ENCODE data around the gene MRPL3. TPM values are rescaled to one million over a fixed set of nuclear protein-coding genes. Genes with fewer than 3 reads are reported as not detected.

Gene MRPL3
- total and polyA plus RNA-seq, 2 experiments from 2014 or later = 159 to 185 TPM

DNA sequence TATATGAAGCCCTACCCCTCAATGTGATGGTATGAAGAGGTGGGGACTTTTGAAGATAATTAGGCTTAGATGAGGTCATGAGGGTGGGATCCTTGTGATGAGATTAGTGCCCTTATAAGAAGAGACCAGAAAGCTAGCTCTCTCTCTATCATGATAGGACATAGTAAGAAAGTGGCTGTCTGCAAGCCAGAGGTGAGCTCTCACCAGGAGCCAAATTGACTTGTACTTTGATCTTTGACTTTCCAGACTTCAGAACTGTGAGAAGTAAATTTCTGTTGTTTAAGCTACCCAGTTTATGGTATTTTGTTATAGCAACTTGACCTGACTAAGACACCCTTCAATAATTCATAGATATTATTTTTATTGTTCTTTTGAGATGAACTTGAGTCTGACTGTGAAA lies 29.9 kb upstream of the MRPL3 start (continued):
- TF ChIP-seq, protein P1, sequence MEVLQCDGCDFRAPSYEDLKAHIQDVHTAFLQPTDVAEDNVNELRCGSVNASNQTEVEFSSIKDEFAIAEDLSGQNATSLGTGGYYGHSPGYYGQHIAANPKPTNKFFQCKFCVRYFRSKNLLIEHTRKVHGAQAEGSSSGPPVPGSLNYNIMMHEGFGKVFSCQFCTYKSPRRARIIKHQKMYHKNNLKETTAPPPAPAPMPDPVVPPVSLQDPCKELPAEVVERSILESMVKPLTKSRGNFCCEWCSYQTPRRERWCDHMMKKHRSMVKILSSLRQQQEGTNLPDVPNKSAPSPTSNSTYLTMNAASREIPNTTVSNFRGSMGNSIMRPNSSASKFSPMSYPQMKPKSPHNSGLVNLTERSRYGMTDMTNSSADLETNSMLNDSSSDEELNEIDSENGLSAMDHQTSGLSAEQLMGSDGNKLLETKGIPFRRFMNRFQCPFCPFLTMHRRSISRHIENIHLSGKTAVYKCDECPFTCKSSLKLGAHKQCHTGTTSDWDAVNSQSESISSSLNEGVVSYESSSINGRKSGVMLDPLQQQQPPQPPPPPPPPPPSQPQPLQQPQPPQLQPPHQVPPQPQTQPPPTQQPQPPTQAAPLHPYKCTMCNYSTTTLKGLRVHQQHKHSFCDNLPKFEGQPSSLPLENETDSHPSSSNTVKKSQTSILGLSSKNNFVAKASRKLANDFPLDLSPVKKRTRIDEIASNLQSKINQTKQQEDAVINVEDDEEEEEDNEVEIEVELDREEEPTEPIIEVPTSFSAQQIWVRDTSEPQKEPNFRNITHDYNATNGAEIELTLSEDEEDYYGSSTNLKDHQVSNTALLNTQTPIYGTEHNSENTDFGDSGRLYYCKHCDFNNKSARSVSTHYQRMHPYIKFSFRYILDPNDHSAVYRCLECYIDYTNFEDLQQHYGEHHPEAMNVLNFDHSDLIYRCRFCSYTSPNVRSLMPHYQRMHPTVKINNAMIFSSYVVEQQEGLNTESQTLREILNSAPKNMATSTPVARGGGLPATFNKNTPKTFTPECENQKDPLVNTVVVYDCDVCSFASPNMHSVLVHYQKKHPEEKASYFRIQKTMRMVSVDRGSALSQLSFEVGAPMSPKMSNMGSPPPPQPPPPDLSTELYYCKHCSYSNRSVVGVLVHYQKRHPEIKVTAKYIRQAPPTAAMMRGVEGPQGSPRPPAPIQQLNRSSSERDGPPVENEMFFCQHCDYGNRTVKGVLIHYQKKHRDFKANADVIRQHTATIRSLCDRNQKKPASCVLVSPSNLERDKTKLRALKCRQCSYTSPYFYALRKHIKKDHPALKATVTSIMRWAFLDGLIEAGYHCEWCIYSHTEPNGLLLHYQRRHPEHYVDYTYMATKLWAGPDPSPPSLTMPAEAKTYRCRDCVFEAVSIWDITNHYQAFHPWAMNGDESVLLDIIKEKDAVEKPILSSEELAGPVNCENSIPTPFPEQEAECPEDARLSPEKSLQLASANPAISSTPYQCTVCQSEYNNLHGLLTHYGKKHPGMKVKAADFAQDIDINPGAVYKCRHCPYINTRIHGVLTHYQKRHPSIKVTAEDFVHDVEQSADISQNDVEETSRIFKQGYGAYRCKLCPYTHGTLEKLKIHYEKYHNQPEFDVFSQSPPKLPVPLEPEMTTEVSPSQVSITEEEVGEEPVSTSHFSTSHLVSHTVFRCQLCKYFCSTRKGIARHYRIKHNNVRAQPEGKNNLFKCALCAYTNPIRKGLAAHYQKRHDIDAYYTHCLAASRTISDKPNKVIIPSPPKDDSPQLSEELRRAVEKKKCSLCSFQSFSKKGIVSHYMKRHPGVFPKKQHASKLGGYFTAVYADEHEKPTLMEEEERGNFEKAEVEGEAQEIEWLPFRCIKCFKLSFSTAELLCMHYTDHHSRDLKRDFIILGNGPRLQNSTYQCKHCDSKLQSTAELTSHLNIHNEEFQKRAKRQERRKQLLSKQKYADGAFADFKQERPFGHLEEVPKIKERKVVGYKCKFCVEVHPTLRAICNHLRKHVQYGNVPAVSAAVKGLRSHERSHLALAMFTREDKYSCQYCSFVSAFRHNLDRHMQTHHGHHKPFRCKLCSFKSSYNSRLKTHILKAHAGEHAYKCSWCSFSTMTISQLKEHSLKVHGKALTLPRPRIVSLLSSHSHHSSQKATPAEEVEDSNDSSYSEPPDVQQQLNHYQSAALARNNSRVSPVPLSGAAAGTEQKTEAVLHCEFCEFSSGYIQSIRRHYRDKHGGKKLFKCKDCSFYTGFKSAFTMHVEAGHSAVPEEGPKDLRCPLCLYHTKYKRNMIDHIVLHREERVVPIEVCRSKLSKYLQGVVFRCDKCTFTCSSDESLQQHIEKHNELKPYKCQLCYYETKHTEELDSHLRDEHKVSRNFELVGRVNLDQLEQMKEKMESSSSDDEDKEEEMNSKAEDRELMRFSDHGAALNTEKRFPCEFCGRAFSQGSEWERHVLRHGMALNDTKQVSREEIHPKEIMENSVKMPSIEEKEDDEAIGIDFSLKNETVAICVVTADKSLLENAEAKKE (CRISPR knock-in tag; IDR thresholded peaks at IDR 0.05) = no peak
- TF ChIP-seq POLR2AphosphoS5 (IDR thresholded peaks at IDR 0.05; ENCODE audit: low read depth) (no peak), STAT1 (IDR thresholded peaks at IDR 0.05; ENCODE audit: unreplicated experiment) (no peak), EZH2phosphoT487 (IDR thresholded peaks at IDR 0.05; ENCODE audit: unreplicated experiment) (no peak)
- TF ChIP-seq, protein P2, sequence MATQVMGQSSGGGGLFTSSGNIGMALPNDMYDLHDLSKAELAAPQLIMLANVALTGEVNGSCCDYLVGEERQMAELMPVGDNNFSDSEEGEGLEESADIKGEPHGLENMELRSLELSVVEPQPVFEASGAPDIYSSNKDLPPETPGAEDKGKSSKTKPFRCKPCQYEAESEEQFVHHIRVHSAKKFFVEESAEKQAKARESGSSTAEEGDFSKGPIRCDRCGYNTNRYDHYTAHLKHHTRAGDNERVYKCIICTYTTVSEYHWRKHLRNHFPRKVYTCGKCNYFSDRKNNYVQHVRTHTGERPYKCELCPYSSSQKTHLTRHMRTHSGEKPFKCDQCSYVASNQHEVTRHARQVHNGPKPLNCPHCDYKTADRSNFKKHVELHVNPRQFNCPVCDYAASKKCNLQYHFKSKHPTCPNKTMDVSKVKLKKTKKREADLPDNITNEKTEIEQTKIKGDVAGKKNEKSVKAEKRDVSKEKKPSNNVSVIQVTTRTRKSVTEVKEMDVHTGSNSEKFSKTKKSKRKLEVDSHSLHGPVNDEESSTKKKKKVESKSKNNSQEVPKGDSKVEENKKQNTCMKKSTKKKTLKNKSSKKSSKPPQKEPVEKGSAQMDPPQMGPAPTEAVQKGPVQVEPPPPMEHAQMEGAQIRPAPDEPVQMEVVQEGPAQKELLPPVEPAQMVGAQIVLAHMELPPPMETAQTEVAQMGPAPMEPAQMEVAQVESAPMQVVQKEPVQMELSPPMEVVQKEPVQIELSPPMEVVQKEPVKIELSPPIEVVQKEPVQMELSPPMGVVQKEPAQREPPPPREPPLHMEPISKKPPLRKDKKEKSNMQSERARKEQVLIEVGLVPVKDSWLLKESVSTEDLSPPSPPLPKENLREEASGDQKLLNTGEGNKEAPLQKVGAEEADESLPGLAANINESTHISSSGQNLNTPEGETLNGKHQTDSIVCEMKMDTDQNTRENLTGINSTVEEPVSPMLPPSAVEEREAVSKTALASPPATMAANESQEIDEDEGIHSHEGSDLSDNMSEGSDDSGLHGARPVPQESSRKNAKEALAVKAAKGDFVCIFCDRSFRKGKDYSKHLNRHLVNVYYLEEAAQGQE (IDR thresholded peaks at IDR 0.05; ENCODE audit: unreplicated experiment) = no peak
- TF ChIP-seq, protein P3, sequence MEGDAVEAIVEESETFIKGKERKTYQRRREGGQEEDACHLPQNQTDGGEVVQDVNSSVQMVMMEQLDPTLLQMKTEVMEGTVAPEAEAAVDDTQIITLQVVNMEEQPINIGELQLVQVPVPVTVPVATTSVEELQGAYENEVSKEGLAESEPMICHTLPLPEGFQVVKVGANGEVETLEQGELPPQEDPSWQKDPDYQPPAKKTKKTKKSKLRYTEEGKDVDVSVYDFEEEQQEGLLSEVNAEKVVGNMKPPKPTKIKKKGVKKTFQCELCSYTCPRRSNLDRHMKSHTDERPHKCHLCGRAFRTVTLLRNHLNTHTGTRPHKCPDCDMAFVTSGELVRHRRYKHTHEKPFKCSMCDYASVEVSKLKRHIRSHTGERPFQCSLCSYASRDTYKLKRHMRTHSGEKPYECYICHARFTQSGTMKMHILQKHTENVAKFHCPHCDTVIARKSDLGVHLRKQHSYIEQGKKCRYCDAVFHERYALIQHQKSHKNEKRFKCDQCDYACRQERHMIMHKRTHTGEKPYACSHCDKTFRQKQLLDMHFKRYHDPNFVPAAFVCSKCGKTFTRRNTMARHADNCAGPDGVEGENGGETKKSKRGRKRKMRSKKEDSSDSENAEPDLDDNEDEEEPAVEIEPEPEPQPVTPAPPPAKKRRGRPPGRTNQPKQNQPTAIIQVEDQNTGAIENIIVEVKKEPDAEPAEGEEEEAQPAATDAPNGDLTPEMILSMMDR (conservative IDR thresholded peaks at IDR 0.05; ENCODE audit: low read depth in 2 of 2) = no peak
